NCI-H1048 (cell line): ENCODE data around the gene TBC1D22A.

Experiments
- DNase-seq: peaks from one replicate; lab custom pipeline; 2025; lab: John Stamatoyannopoulos, UW

Gene TBC1D22A

DNA sequence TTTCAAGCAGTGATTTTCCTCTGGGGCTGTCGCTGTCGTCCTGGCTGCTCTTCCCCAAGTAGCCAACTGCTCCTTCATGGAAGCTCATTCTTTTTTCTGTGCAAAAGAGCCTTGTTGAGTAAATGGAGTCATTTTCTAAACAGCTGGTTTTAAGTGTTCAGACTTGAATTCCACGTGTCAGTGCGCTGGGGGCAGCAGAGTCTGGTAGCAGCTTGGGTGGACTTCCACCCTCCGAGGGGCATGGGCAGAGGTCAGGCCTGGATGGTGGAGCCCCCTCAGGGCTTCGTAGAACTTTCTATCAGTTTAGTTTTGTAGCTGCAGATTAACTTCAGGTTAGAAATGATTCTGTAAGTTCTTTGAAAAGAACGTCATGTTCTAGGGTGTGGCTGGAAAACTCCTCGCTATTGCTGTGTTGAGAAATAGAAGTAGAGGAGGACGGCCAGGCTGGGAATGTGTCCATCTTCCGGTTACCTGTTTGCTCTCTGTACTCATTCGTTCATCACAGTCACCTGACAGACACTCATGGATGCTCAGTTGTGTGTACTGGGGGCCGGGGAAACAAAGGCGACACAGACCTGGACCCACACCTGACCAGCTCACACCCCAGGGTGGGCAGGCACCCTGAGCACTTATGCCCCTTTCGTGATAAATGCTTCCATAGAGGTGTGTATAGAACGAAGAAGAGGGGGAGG, 270.7 kb downstream of the TBC1D22A start:
- no peak for DNase-seq

DNA sequence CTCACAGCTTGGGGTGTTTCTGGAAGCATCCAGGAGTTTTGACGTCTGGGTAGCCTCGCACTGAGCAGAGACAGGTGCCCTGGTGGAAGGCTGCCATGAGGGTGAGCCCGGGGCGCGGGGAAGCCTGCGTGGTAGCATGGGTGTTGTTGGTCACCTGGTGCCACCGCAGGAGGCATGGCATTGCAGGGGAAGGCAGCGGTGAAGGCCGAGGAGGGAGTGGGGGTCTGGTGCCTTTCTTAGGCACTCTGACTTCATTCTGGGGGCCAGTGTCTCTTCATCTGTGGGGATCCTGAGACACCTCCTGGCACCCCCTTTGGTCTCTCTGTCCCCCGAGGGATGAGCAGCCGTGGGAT, 271.2 kb downstream of the TBC1D22A start:
- no peak for DNase-seq

DNA sequence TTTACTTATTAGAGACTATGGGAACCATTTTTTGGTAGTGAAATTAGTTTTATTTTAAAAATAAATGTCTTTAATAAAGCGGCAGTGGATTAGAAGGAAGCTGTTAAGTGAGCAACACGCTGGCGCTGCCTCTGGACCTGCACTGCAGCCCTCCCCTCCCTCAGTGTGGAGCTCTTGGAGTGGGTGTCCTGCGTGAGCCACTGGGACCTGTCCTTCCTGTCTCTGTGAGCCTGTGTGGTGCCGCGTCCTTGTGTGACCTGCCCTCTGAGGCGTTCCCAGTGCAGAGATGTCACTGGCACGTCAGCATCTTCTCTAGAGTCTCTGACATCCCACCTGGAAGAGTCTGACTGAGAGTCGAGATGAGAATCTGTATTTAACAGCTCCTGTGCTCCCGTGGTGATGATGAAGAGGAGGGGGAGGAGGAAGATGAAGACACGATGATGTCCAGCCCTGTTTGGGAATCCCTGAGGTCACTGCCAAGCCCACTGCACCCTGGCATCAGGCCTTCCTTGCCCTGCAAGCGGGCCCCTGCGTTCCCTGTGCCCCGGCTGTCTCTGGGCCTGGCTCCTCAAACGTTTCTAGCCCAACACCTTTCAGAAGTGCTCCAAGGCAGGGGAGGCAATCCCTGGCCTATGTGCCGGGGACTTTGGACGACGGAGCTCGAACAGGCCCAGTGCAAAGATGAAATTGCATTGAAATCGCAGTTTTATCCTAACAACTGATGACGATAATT, 271.8 kb downstream of the TBC1D22A start:
- no peak for DNase-seq

DNA sequence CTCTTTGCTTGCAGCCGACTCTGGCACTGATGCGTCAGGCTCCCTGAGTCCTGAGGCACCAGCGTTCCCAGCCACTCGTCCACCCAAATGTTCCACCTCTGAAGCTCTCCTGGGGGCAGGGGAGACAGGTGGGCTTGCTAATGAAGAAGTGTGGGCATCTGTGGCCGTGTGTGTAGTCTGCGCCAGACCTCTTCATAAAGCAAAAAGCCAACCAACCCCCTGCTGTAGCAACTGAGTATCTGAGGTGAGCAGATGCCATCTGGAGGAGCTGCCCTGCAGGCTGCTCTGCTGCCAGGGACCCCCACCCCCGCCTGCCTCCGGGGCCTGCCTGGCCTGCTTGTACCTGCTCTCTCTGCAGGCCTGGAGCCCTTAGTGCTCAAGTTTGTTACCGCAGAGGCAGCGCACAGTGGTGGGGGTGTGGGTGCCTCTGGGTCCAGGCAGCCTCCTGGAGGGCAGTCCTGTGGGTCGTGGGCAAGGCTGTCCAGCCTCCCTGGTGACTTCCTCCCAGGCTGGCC, 272.5 kb downstream of the TBC1D22A start:
- no peak for DNase-seq

DNA sequence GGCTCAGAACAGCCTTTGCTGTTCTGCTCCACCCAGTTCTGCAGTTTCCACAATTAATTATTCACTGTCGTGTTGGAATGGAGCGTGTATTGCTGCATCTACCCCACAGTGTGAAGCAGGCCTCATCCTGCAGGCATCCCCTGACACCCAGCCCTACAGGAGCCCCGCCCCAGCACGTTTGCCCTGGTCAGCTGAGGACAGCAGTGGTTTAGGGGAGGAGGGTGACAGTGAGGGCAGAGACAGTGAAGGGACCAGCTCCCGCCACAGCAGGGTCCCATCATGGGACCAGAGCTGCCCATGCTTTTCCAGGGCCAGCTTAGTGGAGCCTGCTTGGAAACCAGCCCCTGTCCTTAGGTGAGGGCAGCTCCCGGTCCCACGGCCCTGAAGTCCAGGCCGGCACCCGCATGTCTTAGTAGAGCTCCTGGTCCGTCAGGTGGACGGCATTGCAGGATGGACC, 273.0 kb downstream of the TBC1D22A start:
- no peak for DNase-seq

DNA sequence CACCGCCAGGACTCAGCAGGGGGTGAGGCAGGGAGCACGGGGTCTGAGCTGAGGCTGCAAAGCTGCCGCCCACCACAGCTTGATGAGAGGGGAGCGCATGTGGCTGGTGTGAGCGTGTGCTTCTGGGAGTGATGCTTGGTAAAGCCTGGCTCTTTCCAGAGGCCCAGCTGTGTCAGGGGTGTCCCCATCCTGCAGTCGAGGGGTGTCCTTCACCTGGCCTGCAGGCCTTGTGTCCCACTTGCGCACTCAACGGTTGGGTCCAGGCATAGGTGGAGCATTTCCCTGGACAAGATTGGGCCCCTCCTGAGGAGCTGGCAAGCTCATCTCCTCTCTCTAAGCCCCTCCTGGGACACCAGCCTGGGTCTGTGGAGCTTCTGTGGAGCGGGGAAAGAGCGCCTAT, 273.9 kb downstream of the TBC1D22A start:
- no peak for DNase-seq

DNA sequence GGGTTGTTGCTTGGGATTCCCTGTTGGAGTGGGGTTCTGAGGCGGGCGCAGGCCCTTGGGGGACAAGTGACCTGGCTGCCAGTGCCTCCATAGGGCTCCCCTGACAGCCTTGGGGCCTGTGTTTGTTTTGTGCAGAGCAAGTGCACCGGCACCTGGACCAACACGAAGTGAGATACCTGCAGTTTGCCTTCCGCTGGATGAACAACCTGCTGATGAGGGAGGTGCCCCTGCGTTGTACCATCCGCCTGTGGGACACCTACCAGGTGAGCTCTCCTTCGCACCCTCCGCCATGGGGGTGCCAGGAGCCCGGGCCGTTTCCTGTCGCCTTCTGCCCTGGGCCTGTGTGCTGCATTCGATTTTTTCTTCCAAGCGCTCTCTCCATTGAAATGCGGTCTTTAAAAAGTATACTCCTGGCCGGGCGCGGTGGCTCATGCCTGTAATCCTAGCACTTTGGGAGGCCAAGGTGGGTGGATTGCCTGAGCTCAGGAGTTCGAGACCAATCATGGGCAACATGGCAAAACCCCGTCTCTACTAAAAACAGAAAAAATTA, 274.6 kb downstream of the TBC1D22A start:
- DNase-seq: no peak

DNA sequence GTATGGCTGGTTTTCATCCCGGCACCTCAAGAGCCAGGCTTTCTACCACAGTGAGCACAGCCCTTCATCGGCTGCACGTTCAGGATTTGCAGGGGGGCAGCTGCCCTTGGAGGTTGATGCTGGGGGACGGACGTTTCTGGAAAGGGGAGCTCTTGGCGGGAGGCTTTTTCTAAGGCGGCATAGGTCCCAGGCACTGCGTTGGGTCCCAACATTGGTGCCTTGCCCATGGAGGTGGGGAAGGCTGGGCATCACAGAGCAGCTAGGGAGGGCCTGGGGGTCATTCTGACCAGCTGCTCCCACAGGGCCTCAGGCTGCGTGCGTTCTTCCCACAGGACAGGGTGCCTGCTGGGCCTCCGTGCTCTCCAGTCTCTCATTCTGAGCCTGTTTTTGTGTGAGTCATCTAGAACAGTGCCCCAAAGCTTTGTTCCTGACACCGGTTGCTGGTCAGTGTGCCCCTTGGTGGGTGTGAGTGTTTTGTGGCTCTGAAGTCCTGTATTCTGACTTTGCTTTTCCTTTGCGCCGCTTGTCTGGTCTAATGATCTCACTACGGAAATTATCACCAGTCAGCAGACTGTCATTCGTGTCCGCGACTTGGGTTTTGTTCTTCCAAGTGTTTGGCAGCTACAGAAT, 275.9 kb downstream of the TBC1D22A start:
- DNase-seq: no peak

DNA sequence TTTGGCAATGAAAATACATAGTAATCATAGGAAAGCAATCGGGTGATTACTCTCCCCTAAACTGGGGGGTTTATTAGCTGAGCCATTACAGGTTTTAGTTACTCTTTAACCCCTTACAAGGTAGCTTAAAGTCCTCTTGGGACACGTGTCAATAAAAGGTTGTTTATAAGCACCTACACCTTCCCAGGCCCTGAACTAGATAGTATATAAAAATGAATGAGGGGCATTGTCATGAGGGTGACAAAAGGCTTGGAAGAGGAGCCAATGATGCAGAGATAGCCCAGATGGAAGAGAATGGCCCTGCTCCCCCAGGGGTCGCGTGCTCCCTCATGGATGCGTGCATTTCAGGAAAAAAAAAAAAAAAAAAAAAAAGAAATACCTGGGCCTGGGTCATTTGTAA, 276.9 kb downstream of the TBC1D22A start:
- DNase-seq: no peak

DNA sequence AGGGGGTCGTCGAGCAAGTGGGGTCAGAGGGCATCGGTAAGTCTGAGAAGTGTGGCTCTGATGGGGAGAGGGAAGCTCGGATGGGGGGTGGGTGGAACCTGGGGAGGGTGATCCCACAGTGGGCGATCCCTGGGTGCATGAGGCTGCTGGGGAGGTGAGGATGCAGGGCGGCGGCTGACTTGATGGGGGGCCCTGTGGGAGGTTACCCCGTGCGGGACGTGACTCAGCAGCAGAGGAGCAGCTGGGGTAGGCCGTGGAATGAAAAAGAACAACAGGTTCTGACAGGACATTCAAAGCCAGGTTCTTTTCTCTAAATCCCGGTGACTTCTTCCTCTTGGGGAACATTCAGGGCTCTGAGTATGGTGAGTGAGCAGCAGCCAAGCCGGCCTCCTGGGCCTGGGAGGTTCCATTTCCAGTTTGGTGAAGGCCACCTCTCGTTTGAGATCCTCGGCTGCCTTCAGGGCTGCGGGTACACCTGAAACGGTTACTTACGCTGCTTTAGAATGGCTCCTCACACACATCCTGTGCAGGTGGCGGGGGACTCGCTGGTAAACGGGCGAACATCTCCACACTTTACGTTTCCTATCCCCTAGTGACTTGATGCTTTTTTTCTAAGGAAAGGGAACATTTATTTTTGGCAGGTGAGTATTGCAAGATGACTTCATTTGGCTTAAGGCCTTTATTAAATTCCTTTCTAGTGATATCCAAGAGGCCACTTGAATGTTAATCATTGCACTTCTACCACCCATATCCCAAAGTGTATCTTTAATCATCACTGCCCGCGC, 278.2 kb downstream of the TBC1D22A start:
- no peak for DNase-seq

DNA sequence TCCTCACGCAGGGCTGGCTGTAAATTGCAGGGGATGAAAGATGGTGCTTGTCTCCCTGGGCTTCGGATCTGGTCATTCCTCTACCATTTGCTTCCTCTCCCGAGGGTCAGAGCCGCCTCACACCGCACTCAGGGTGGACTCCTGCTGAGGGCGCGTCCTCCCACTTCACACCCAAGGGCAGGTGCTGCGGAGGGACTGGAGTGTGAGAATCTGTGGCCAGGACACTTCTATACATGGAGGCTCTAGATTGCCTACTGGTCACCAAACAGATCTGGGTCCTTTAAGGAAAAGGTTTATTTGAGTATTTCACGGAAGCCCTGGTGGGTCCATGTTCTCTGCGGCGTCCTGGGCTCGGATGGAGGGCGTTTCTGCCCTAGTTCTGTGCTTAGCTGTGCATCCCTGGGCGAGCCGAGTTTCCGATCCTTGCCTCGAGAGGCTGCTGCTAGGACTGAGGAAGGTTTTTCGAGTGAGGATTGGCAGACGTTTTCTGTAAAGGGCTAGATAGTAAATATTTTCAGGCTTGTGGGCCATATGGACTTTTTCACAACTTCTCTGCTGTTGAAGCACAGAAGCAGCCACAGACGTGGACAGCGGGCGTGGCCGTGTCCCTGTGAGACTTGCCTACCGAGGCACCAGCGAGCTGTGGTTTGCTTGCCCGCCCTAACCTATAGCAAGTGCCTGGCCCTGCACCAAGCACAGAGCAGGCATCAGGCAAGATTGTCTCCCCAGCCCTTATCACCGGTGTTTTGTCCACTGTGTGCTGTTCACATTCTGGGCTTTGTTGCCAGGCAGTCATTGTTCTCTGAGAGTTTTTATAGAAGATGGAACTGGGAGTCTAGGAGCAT, 279.0 kb downstream of the TBC1D22A start:
- no peak for DNase-seq

DNA sequence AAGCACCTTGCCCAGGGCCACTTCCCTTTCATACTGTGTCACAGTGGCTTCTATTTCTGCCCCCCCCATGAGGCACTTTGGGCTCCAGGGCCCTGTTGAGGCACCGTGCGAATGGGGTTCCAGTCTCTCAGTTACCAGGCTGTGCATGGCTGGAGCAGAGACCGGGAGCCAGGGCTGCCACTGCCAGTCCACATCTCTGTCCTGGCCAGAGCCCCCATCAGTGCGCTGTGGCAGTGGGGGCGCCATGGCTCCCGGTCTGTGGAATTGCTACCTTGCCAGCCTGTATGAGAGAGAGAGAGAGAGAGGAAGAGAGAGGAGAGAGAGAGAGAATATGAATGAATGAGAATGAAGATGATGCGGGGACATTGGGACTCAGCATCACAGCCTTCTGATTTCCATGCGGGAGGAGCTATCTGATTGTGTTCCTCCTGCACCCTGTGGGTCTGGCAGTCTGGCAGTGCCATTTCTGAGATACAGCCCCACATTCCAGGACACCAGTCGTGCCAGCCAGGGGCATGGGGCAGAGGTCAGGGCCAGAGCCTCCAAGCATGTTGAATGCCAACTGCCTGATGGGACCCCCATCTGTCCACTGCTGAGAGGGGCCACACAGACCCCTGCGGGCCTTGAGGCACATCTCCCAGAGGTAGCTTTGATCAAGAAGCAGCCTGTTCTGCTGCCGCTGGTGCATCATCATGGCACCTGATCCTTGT, 279.8 kb downstream of the TBC1D22A start:
- no peak for DNase-seq

DNA sequence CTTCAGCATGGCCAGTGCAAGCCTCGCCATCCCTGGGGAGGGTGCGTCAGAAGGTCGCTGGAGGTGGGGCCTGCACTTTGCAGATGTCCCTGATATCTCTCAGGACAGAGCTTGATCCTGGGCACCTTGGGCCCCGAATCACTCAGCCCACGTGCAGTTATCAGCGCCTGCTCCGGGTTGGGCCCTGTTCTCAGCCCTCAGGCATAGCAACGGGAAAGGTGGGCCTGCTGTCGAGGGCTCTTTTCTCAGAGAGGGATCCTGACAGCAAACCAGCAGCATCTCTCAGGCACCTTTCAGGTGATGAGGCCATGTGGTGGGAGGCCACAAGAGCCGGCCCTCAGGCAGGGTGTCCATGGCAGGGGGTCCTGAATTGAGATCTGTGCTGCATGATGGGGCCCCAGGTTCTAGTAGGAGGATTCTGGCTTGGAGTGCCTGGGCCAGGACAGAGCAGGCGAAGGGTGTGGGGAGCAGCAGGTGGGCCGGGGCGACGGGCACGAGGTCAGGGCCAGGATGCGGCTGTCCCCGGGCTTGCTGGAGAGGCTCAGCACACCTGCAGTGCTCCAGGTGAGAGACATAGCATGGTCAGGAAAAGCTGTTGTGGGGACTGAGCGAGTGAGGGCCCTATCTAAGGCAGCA, 280.5 kb downstream of the TBC1D22A start:
- DNase-seq: no peak

DNA sequence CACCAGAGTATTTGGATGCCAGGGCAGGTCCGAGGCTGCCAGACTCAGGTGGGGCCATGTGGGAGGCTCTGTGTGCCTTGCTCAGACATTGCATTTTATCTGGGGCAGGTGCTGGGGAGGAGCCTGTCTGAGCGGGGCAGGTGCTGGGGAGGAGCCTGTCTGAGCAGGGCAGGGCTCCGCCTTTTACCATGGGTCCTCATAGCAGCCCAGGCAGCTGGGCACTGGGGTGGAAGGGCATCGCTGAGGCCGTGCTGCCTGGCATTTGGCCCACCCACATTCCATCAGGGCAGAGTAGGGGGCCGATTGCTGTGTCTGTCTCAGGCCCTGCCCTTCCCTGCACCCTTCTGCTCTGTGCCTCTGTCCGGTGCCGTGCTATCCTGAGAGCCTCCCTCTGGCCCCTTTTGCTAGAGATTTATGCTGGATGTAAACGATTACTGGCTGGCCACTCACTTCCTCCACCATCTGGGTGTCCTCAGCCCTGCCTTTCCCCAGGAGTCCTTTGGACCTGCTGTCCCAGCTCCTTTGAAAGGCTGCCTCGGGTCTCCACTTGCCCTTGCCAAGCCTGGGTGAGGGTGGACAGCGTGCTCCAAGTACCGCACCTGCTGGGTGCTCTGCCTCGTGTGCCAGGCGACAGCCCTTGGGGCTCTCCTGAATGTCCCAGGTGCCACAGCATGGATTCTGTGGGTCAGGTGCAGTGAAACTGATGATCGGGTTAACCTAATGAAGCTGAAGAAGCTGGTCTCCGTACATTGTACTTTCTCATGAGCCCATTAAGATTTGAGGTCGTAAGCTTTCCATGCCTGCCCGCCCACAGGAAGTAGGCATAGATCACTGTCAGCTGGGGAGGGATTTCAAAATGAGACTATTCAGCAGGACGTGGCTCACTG, 281.6 kb downstream of the TBC1D22A start:
- DNase-seq: peak; percentile 75

DNA sequence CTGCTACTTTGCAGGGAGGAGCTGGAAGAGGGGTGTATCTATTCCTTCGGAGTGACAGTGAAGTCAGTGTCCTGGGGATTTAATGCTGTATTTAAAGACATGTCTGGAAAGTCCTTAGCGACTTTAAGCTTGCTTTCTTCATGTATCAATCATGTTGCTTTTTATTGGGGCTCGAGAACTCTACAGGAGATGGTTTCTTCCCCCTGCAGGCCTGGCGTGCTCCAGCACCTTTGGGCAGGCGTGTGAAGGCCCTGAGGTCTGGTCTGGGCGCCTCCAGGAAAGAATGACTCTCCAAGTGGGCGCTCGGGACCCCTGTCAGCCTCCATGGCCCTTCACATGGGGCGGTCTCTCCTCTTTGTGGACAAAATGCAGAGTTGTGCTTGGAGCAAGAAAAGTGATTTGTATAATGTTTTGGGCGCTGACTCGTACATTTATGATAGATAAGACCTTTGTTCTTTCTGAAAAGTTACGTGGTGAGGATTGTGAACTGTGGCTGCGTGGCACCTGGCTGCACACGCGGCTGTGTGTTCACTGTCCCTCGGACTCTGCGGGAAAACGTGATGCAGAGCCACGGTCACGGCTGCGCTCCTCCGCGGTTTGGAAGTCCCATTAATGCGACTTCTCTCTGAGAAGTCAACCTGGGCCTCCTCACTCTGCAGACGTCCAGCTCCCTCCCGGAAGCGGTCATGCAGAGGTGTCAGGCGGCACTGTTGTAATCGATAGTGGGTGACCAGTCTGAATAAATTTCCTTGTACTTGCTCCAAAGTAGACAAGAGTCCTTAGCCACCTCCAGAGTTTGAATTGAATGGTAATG, 282.5 kb downstream of the TBC1D22A start:
- no peak for DNase-seq

DNA sequence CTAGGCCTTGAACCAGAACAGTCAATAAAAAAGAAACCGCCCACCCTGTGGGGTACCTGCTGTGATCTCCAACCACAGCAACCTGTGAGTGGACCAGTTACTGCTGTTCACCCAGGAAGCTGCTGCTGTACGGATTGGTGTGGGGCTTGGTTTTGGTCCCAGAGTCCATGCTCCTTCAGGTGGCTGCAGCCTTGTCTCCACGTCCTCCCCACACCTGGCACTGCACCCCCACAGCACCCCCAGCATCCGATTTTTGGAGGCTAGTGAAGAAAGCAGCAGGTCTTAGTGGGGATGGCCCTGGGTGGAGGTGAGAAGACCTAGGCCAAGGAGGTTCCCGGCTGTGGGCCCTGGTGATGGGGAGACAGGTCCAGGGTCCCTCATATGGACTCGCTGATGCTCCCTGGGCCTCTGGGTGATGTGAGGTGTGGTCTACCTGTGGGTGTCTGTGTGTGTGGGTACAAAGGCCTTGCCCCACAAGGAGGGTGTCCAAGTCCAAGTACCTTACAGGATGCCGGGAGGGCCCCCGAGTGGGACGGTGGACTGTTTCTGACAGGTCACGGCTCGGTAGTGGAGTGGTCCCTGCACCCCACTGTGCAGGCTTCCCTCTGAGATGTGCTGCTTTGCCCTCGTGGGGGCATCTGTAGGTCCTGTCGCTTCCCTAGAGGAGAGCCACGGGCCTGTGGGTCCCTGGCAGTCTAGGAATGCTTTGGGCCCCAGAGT, 283.4 kb downstream of the TBC1D22A start:
- no peak for DNase-seq

DNA sequence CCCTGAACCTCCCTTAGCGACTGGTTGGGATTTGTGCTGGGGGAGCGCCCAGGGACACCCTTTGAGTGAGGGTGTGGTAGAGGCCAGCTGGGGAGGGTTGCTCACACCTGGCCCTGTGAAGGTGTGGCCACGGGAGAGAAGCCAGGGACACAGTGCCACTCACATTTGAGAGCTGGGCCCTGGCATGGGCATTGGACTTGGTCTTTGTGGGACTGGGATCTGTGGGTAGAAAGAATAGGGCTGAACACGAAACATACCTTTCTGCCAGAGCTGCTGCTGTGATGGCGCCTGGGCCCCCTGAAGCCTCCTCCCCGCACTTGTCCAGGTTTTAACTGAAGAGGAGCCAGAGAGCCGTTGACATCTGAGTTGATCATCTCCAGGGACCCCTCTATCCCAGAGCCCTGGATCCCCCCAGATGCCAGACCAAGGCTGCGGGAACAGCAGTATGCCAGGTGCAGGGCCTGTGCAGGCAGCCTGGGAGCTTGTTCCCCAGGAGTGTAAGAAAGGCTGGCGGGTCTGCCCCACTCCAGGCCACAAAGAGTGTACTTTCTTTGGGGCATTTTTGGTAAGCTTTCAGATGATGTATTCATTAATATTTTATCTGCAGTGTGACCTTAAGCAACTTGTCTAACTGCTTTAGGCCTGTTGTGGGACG, 284.1 kb downstream of the TBC1D22A start:
- DNase-seq: no peak
